HG03521 (cell line): ENCODE measurements around the gene ATCAY.
"Not testable (repeated sequence)": the region's sequence is repeated elsewhere in the genome, so short reads cannot be mapped to it uniquely, and the experiment has no call there.

Experiments
- ATAC-seq: cut with Tn5 transposase; IDR thresholded peaks from one replicate; pipeline ENCODE4 v1.9.1; 2021; ENCODE audit warnings: mild to moderate bottlenecking, moderate library complexity; ENCODE audit not compliant: unreplicated experiment

ATCAY gene

GRCh38 chr19:3945838-3946237 lies 65.4 kb downstream of the ATCAY start:
- no peak for ATAC-seq

- not testable (repeated sequence) for ATAC-seq
Observed at GRCh38 chr19:3947316-3947933, 66.9 kb downstream of the ATCAY start.

- no peak for ATAC-seq
Observed at GRCh38 chr19:3949294-3949693, 68.8 kb downstream of the ATCAY start.

- no peak for ATAC-seq
Observed at GRCh38 chr19:3949997-3950859, 69.7 kb downstream of the ATCAY start.

- no peak for ATAC-seq
Observed at GRCh38 chr19:3950871-3951861, 70.7 kb downstream of the ATCAY start.

- ATAC-seq = not testable (repeated sequence)
Observed at GRCh38 chr19:3952755-3953276, 72.3 kb downstream of the ATCAY start.

GRCh38 chr19:3954107-3954506 lies 73.6 kb downstream of the ATCAY start:
- no peak for ATAC-seq

- ATAC-seq = not testable (repeated sequence)
Observed at GRCh38 chr19:3955276-3955675, 74.8 kb downstream of the ATCAY start.

GRCh38 chr19:3955688-3956087 lies 75.2 kb downstream of the ATCAY start:
- ATAC-seq = no peak

GRCh38 chr19:3958836-3959765 lies 78.6 kb downstream of the ATCAY start:
- ATAC-seq = no peak

GRCh38 chr19:3959766-3960131 lies 79.3 kb downstream of the ATCAY start:
- ATAC-seq = no peak

- ATAC-seq = no peak
Observed at GRCh38 chr19:3961007-3961406, 80.5 kb downstream of the ATCAY start.

GRCh38 chr19:3963458-3964255 lies 83.2 kb downstream of the ATCAY start:
- ATAC-seq = no peak

GRCh38 chr19:3964256-3965194 lies 84.0 kb downstream of the ATCAY start:
- no peak for ATAC-seq

GRCh38 chr19:3966051-3967017 lies 85.8 kb downstream of the ATCAY start:
- ATAC-seq = no peak

- not testable (repeated sequence) for ATAC-seq
Observed at GRCh38 chr19:3967983-3968382, 87.5 kb downstream of the ATCAY start.
